Measurements from ENCODE around the gene ZC3H12C.

- TF ChIP-seq CTCF (conservative IDR thresholded peaks at IDR 0.05 in 1 of 2, IDR thresholded peaks at IDR 0.05 in 1 of 2; ENCODE audit: extremely low read depth in 1 of 2, insufficient read depth in 1 of 2, low read depth in 1 of 2, low read length in 2 of 2): no peak
- no peak for TF ChIP-seq EZH2 (IDR thresholded peaks at IDR 0.05; ENCODE audit: borderline replicate concordance, low read length)
Measured at GRCh38 chr11:110053848-110054414, 39.3 kb upstream of the ZC3H12C start.

Data from mammary epithelial cell (primary cell).